GM23338 (cell line): ENCODE measurements around the gene MYL12B. TPM values are rescaled to one million over a fixed set of nuclear protein-coding genes. Genes with fewer than 3 reads are reported as not detected.

Experiments used
- ATAC-seq: fragments of 200-7000 bp; cut with Tn5 transposase; 3 replicates; pipeline ENCODE4 v1.9.1; 2020
- DNase-seq: peaks from one replicate; pipeline ENCODE4 v3.0.0-alpha.2; 2015; ENCODE audit warnings: low spot score
- H2AFZ ChIP-seq: fragments of 200-600 bp; sonication (generic); 2 replicates; pipeline ENCODE4 v1.8.0; 2016; ENCODE audit warnings: antibody characterized with exemption, mild to moderate bottlenecking, moderate library complexity
- H3F3A ChIP-seq: fragments of 200-600 bp; sonication (generic); replicated peaks from 2 replicates; pipeline ENCODE4 v1.8.0; 2017; ENCODE audit warnings: antibody characterized with exemption, mixed run types, low read depth
- H3K27ac ChIP-seq: fragments of 200-600 bp; sonication (generic); 2 replicates; pipeline ENCODE4 v1.6.1; 2016; ENCODE audit warnings: low read depth
- H3K27me3 ChIP-seq: fragments of 200-600 bp; sonication (generic); 2 replicates; pipeline ENCODE4 v1.8.0; 2016; ENCODE audit warnings: mild to moderate bottlenecking, mixed run types, moderate library complexity; ENCODE audit not compliant: insufficient read depth
- H3K36me3 ChIP-seq: fragments of 200-600 bp; sonication (generic); 2 replicates; pipeline ENCODE4 v1.8.0; 2016; ENCODE audit warnings: mild to moderate bottlenecking; ENCODE audit not compliant: insufficient read depth
- H3K4me1 ChIP-seq: fragments of 200-600 bp; sonication (generic); 2 replicates; pipeline ENCODE4 v1.8.0; 2016; ENCODE audit warnings: mild to moderate bottlenecking, moderate library complexity; ENCODE audit not compliant: insufficient read depth
- H3K4me2 ChIP-seq: fragments of 200-600 bp; sonication (generic); 2 replicates; pipeline ENCODE4 v1.7.1; 2017; ENCODE audit warnings: mixed run types
- H3K4me3 ChIP-seq: fragments of 200-600 bp; sonication (generic); 2 replicates; pipeline ENCODE4 v1.6.1; 2016; ENCODE audit warnings: mixed run types
- H3K79me2 ChIP-seq: fragments of 200-600 bp; sonication (generic); replicated peaks from 2 replicates; pipeline ENCODE4 v1.8.0; 2017; ENCODE audit warnings: mild to moderate bottlenecking; ENCODE audit not compliant: insufficient read depth
- H3K9me2 ChIP-seq: fragments of 200-600 bp; sonication (generic); 2 replicates; pipeline ENCODE4 v1.8.0; 2017; ENCODE audit not compliant: insufficient read depth
- H4K20me1 ChIP-seq: fragments of 200-600 bp; sonication (generic); replicated peaks from 2 replicates; pipeline ENCODE4 v1.8.0; 2017; ENCODE audit warnings: mild to moderate bottlenecking; ENCODE audit not compliant: insufficient read depth
- H3K27ac Mint-ChIP-seq: 2 replicates; pipeline ENCODE4 v1.8.0; 2020; ENCODE audit warnings: inconsistent platforms, mild to moderate bottlenecking, moderate library complexity, mixed read lengths
- H3K27me3 Mint-ChIP-seq: 3 replicates; pipeline ENCODE4 v1.8.0; 2022; ENCODE audit warnings: low read depth, mild to moderate bottlenecking, moderate library complexity, mixed read lengths, inconsistent platforms; ENCODE audit not compliant: insufficient read depth, poor library complexity
- H3K36me3 Mint-ChIP-seq: 3 replicates; pipeline ENCODE4 v1.8.0; 2021; ENCODE audit warnings: low read depth, mild to moderate bottlenecking, inconsistent platforms, moderate library complexity, mixed read lengths
- H3K4me1 Mint-ChIP-seq: 3 replicates; pipeline ENCODE4 v1.8.0; 2020; ENCODE audit warnings: mild to moderate bottlenecking, inconsistent platforms, mixed read lengths
- H3K4me3 Mint-ChIP-seq: 3 replicates; pipeline ENCODE4 v1.8.0; 2021; ENCODE audit warnings: moderate library complexity, mild to moderate bottlenecking, inconsistent platforms, mixed read lengths
- H3K9me3 Mint-ChIP-seq: 3 replicates; pipeline ENCODE4 v1.8.0; 2020; ENCODE audit warnings: moderate library complexity, mild to moderate bottlenecking, inconsistent platforms, mixed read lengths
- CREB1 ChIP-seq: fragments of 250-450 bp; sonication (Bioruptor Pico); IDR thresholded peaks from 2 replicates; pipeline ENCODE4 v1.5.0; 2020; ENCODE audit warnings: low read depth, mild to moderate bottlenecking, moderate library complexity
- CTCF ChIP-seq, 2 experiments: fragments of 200-600 bp in 1 of 2; sonication (generic) in 1 of 2; conservative IDR thresholded peaks; 2 replicates each; pipeline versions ENCODE4 v1.5.1 to v1.6.1; 2016 to 2017; ENCODE audit warnings: antibody characterized with exemption in 2 of 2, low read depth in 2 of 2, mild to moderate bottlenecking in 2 of 2, moderate library complexity in 1 of 2
- ETS1 ChIP-seq: IDR thresholded peaks from 2 replicates; pipeline ENCODE4 v1.6.1; 2016; ENCODE audit warnings: antibody characterized with exemption
- POLR2AphosphoS5 ChIP-seq: IDR thresholded peaks from 2 replicates; pipeline ENCODE4 v1.6.1; 2016; ENCODE audit warnings: antibody characterized with exemption, low read depth
- STAT1 ChIP-seq: IDR thresholded peaks from one replicate; pipeline ENCODE4 v1.6.1; 2016; ENCODE audit warnings: antibody characterized with exemption; ENCODE audit not compliant: unreplicated experiment
- ZNF114 ChIP-seq: fragments of 250-450 bp; sonication (Bioruptor Pico); IDR thresholded peaks from 2 replicates; pipeline ENCODE4 v1.5.0; 2020; ENCODE audit warnings: mild to moderate bottlenecking, moderate library complexity
- ZNF331 ChIP-seq: fragments of 250-450 bp; sonication (Bioruptor Pico); IDR thresholded peaks from 2 replicates; pipeline ENCODE4 v1.5.0; 2020; ENCODE audit warnings: low read depth, mild to moderate bottlenecking, moderate library complexity
- ZNF462 ChIP-seq: fragments of 250-450 bp; sonication (Bioruptor Pico); IDR thresholded peaks from 2 replicates; pipeline ENCODE4 v1.5.0; 2020; ENCODE audit warnings: mild to moderate bottlenecking, moderate library complexity
- polyA plus RNA-seq: library from polyadenylated mRNA; unstranded; fragments of >200 nt; fragmentation: Nextera tagmentation; extraction: Ambion mirVana; gene quantifications from 2 replicates; pipeline ENCODE4 v1.2.1, GENCODE V29; 2016
- total RNA-seq: library from RNA; depleted of rRNA; stranded (reverse); fragments of >200 nt; shearing (Covaris generic); gene quantifications from 2 replicates; pipeline ENCODE4 v1.2.3, GENCODE V29; 2014

The MYL12B gene
- total and polyA plus RNA-seq, 2 experiments from 2014 or later: 165 to 330 TPM

GRCh38 chr18:3245185-3245564 lies 16.8 kb upstream of the MYL12B start (continued):
- TF ChIP-seq ZNF462 (no peak), ETS1 (no peak), STAT1 (no peak), POLR2AphosphoS5 (no peak), ZNF114 (CRISPR knock-in tag) (no peak)

- peak; percentile 71 for ATAC-seq
- Mint-ChIP-seq H3K9me3 (peaks cover 18% of the 10 kb centered on the region), H3K27me3 (peaks cover 13% of the 10 kb centered on the region), H3K4me3 (peak overlapping the region; percentile 91), H3K27ac (peak overlapping the region; percentile 100; the same call in 1 of the 2 replicates), H3K36me3 (peaks cover 31% of the 10 kb centered on the region), H3K4me1 (peaks cover 22% of the 10 kb centered on the region; the same call in 2 of the 3 replicates)
- peaks cover 34% of the 10 kb centered on the region for H3K79me2 ChIP-seq
- H3K9me2 ChIP-seq: no peaks in the 10 kb centered on the region
- no peak overlapping the region for H2AFZ ChIP-seq
- no peaks in the 10 kb centered on the region for H3K27me3 ChIP-seq
- H3K4me2 ChIP-seq: peak overlapping the region; percentile 82
- peak overlapping the region; percentile 92; the same call in 1 of the 2 replicates for H3K27ac ChIP-seq
- 0 out of 2 replicates have a peak, but pooled peaks cover 6% of the 10 kb centered on the region for H3F3A ChIP-seq
- H4K20me1 ChIP-seq: peaks cover 17% of the 10 kb centered on the region; the same call in 1 of the 2 replicates
- H3K36me3 ChIP-seq: peaks cover 10% of the 10 kb centered on the region
- H3K4me3 ChIP-seq: peak overlapping the region; percentile 56
- peak; percentile 95 for DNase-seq
- TF ChIP-seq STAT1 (no peak), ZNF114 (CRISPR knock-in tag) (no peak), ZNF331 (CRISPR knock-in tag) (no peak), CTCF (conservative IDR thresholded peaks at IDR 0.05; ENCODE audit: low read depth in 2 of 2) (peak; percentile 84 to 99), CREB1 (CRISPR knock-in tag) (peak; percentile 51; the same call in 1 of the 2 replicates)
- peaks cover 22% of the 10 kb centered on the region for H3K4me1 ChIP-seq
Measured at GRCh38 chr18:3245853-3246634, 15.9 kb upstream of the MYL12B start.
